ENCODE data around the gene HSD17B12.

Gene HSD17B12

GRCh38 chr11:43687120-43687791 lies 6.7 kb downstream of the HSD17B12 start:
- Histone ChIP-seq H3K4me2 (ENCODE audit: low read depth, low read length) (no peak overlapping the region), H3K27me3 (replicated peaks; ENCODE audit: insufficient read depth, low read length) (no peaks in the 10 kb centered on the region), H4K20me1 (ENCODE audit: insufficient read depth, low read length) (no peaks in the 10 kb centered on the region), H3K9me2 (replicated peaks; ENCODE audit: insufficient read depth, low read length) (no peaks in the 10 kb centered on the region), H3K27ac (ENCODE audit: low read length) (no peak overlapping the region), H2AFZ (ENCODE audit: low read length) (no peak overlapping the region), H3K36me3 (replicated peaks; ENCODE audit: insufficient read depth, low read length) (peaks cover 6% of the 10 kb centered on the region), H3K4me1 (ENCODE audit: low read length) (peaks cover 11% of the 10 kb centered on the region; the same call in 1 of the 2 replicates), H3K9ac (ENCODE audit: low read length) (no peak overlapping the region), H3K79me2 (ENCODE audit: low read length) (peaks cover 92% of the 10 kb centered on the region), H3K4me3 (ENCODE audit: low read length) (no peak overlapping the region), H3F3A (ENCODE audit: insufficient read depth, low read length) (no peaks in the 10 kb centered on the region), H3K9me3 (replicated peaks; ENCODE audit: insufficient read depth, low read length) (no peaks in the 10 kb centered on the region)
- no peak for TF ChIP-seq EZH2 (optimal IDR thresholded peaks at IDR 0.05; ENCODE audit: low read depth, low read length)
- TF ChIP-seq CTCF (IDR thresholded peaks at IDR 0.05; ENCODE audit: low read length): no peak
- no peak for TF ChIP-seq EZH2phosphoT487 (IDR thresholded peaks at IDR 0.05; ENCODE audit: low read length)
- DNase-seq: no peak

- H3K9me3 ChIP-seq (replicated peaks; ENCODE audit: insufficient read depth, low read length): no peaks in the 10 kb centered on the region
- H2AFZ ChIP-seq (ENCODE audit: low read length): no peak overlapping the region
- DNase-seq: no peak
- peaks cover 11% of the 10 kb centered on the region; the same call in 1 of the 2 replicates for H3K4me1 ChIP-seq (ENCODE audit: low read length)
- H3K9me2 ChIP-seq (replicated peaks; ENCODE audit: insufficient read depth, low read length): no peaks in the 10 kb centered on the region
- no peaks in the 10 kb centered on the region for H3K27me3 ChIP-seq (replicated peaks; ENCODE audit: insufficient read depth, low read length)
- TF ChIP-seq CTCF (IDR thresholded peaks at IDR 0.05; ENCODE audit: low read length) (no peak), EZH2 (optimal IDR thresholded peaks at IDR 0.05; ENCODE audit: low read depth, low read length) (no peak), EZH2phosphoT487 (IDR thresholded peaks at IDR 0.05; ENCODE audit: low read length) (no peak)
- no peak overlapping the region for H3K4me2 ChIP-seq (ENCODE audit: low read depth, low read length)
- H4K20me1 ChIP-seq (ENCODE audit: insufficient read depth, low read length): no peaks in the 10 kb centered on the region
- H3K9ac ChIP-seq (ENCODE audit: low read length): no peak overlapping the region
- peaks cover 6% of the 10 kb centered on the region for H3K36me3 ChIP-seq (replicated peaks; ENCODE audit: insufficient read depth, low read length)
- peaks cover 91% of the 10 kb centered on the region for H3K79me2 ChIP-seq (ENCODE audit: low read length)
- no peaks in the 10 kb centered on the region for H3F3A ChIP-seq (ENCODE audit: insufficient read depth, low read length)
- H3K4me3 ChIP-seq (ENCODE audit: low read length): no peak overlapping the region
- H3K27ac ChIP-seq (ENCODE audit: low read length): no peak overlapping the region
Measured at GRCh38 chr11:43688394-43688793, 7.9 kb downstream of the HSD17B12 start.

- no peaks in the 10 kb centered on the region for H3F3A ChIP-seq (ENCODE audit: insufficient read depth, low read length)
- no peak overlapping the region for H3K4me3 ChIP-seq (ENCODE audit: low read length)
- TF ChIP-seq CTCF (IDR thresholded peaks at IDR 0.05; ENCODE audit: low read length) (no peak), EZH2 (optimal IDR thresholded peaks at IDR 0.05; ENCODE audit: low read depth, low read length) (no peak), EZH2phosphoT487 (IDR thresholded peaks at IDR 0.05; ENCODE audit: low read length) (no peak)
- no peak for DNase-seq
- H3K27me3 ChIP-seq (replicated peaks; ENCODE audit: insufficient read depth, low read length): no peaks in the 10 kb centered on the region
- H3K79me2 ChIP-seq (ENCODE audit: low read length): peaks cover 93% of the 10 kb centered on the region
- no peak overlapping the region for H2AFZ ChIP-seq (ENCODE audit: low read length)
- no peaks in the 10 kb centered on the region for H4K20me1 ChIP-seq (ENCODE audit: insufficient read depth, low read length)
- H3K27ac ChIP-seq (ENCODE audit: low read length): no peak overlapping the region
- no peak overlapping the region for H3K9ac ChIP-seq (ENCODE audit: low read length)
- H3K4me1 ChIP-seq (ENCODE audit: low read length): peaks cover 7% of the 10 kb centered on the region; the same call in 1 of the 2 replicates
- peaks cover 2% of the 10 kb centered on the region for H3K36me3 ChIP-seq (replicated peaks; ENCODE audit: insufficient read depth, low read length)
- H3K9me2 ChIP-seq (replicated peaks; ENCODE audit: insufficient read depth, low read length): no peaks in the 10 kb centered on the region
- H3K9me3 ChIP-seq (replicated peaks; ENCODE audit: insufficient read depth, low read length): no peaks in the 10 kb centered on the region
- H3K4me2 ChIP-seq (ENCODE audit: low read depth, low read length): no peak overlapping the region
Measured at GRCh38 chr11:43689167-43689566, 8.6 kb downstream of the HSD17B12 start.

Measured in MM.1S (cell line).